ENCODE results near the gene PSORS1C1. TPM values are rescaled to one million over a fixed set of nuclear protein-coding genes. Genes with fewer than 3 reads are reported as not detected.

PSORS1C1 gene
- total RNA-seq, 4 donors from 2014 or later: 4.1 to 15.8 (median 5.5) TPM

DNA sequence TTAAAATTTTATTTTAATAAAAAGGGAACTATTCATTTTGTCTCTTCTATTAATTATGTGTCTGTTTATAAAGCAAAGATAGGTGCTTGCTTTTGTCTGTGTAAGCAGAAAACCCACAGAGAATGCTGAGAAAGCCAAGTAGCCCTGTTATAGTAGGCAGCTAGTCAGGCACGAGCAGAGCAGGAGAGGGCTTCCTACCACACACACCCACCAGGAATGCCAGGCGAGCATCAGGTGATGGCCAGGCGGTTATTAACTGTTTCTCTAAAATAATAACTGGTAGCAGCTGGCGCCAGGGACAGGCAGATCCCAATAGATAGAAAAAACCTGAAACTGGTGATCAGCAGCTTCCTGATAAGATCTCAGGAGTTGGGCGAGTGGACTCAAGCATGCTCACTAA lies 17.9 kb upstream of the PSORS1C1 start:
- 76% methylated on average over 5 of the region's 5 CpGs for WGBS
- Histone ChIP-seq H3K4me1 (peaks cover 14% of the 10 kb centered on the region), H3K27ac (no peak overlapping the region), H3K4me3 (no peak overlapping the region), H3K36me3 (no peaks in the 10 kb centered on the region), H3K27me3 (no peaks in the 10 kb centered on the region), H3K9me3 (no peaks in the 10 kb centered on the region)
- TF ChIP-seq, protein P1, sequence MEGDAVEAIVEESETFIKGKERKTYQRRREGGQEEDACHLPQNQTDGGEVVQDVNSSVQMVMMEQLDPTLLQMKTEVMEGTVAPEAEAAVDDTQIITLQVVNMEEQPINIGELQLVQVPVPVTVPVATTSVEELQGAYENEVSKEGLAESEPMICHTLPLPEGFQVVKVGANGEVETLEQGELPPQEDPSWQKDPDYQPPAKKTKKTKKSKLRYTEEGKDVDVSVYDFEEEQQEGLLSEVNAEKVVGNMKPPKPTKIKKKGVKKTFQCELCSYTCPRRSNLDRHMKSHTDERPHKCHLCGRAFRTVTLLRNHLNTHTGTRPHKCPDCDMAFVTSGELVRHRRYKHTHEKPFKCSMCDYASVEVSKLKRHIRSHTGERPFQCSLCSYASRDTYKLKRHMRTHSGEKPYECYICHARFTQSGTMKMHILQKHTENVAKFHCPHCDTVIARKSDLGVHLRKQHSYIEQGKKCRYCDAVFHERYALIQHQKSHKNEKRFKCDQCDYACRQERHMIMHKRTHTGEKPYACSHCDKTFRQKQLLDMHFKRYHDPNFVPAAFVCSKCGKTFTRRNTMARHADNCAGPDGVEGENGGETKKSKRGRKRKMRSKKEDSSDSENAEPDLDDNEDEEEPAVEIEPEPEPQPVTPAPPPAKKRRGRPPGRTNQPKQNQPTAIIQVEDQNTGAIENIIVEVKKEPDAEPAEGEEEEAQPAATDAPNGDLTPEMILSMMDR (IDR thresholded peaks at IDR 0.05): no peak
- TF ChIP-seq POLR2AphosphoS5 (IDR thresholded peaks at IDR 0.05): no peak
- no peak for TF ChIP-seq EP300 (IDR thresholded peaks at IDR 0.05)
- no peak for TF ChIP-seq POLR2A (IDR thresholded peaks at IDR 0.05)
- DNase-seq (ENCODE audit: low spot score in 2 of 2): no peak

DNA sequence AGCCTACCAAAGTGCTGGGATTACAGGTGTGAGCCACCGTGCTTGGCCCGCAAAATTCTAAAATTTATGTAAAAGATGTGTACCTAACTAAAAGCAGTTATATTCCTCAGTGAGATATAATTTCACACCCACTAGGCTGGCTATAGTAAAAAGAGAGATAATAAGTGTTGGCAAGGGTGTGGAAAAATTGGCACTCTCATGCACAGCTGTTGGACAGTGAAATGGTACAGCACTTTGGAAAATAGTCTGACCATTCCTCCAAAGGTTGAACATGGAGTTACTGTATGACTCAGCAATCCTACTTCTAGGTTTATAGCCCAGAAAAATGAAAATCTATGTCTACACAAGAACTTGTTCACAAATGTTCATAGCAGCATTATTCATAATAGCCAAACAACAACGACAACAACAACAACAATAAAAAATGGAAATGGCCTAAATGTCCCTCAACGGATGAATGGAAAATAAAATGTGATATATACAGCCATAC lies 16.1 kb upstream of the PSORS1C1 start:
- Histone ChIP-seq H3K36me3 (no peaks in the 10 kb centered on the region), H3K9me3 (no peaks in the 10 kb centered on the region), H3K4me1 (peaks cover 17% of the 10 kb centered on the region), H3K27ac (no peak overlapping the region), H3K27me3 (no peaks in the 10 kb centered on the region), H3K4me3 (no peak overlapping the region)
- TF ChIP-seq, protein P1 (IDR thresholded peaks at IDR 0.05): no peak
- TF ChIP-seq POLR2A (IDR thresholded peaks at IDR 0.05): no peak
- no peak for DNase-seq (ENCODE audit: low spot score in 2 of 2)
- WGBS: 94% methylated on average over 4 of the region's 4 CpGs

GRCh38 chr6:31103136-31103535 lies 11.5 kb upstream of the PSORS1C1 start:
- H3K36me3 ChIP-seq: no peaks in the 10 kb centered on the region
- TF ChIP-seq, protein P1 (IDR thresholded peaks at IDR 0.05): no peak
- TF ChIP-seq EP300 (IDR thresholded peaks at IDR 0.05) (no peak), POLR2A (IDR thresholded peaks at IDR 0.05) (no peak), POLR2AphosphoS5 (IDR thresholded peaks at IDR 0.05) (no peak)

DNA sequence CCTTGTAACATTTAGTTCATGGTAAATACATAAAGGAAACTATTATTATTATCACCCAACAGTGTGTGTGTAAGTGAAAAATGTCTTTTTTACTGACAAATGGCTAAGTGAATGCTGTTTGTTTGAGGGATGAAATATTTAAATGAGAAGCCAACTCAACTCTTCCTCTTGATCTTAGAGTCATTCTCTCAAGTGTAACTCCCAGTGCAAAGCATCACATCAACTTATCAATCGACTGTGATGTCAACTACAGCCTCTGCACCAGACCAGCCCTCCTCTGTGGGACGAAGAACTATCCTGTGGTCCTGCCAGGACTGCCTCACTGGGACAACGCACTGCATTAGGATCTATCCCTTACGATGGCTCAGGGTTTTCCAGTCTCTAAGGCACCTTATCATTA lies 7.5 kb upstream of the PSORS1C1 start:
- Histone ChIP-seq H3K4me3 (no peak overlapping the region), H3K27ac (no peak overlapping the region), H3K27me3 (no peaks in the 10 kb centered on the region), H3K9me3 (no peaks in the 10 kb centered on the region), H3K36me3 (no peaks in the 10 kb centered on the region), H3K4me1 (peaks cover 3% of the 10 kb centered on the region)
- DNase-seq (ENCODE audit: low spot score in 2 of 2): no peak
- TF ChIP-seq POLR2A (IDR thresholded peaks at IDR 0.05): no peak
- no peak for TF ChIP-seq POLR2AphosphoS5 (IDR thresholded peaks at IDR 0.05)
- no peak for TF ChIP-seq EP300 (IDR thresholded peaks at IDR 0.05)
- TF ChIP-seq, protein P1 (IDR thresholded peaks at IDR 0.05): no peak
- WGBS: 68% methylated on average over 4 of the region's 4 CpGs

More at GRCh38 chr6:31103136-31103535, 11.5 kb upstream of the PSORS1C1 start:
- Histone ChIP-seq H3K27ac (no peak overlapping the region), H3K4me1 (peaks cover 3% of the 10 kb centered on the region), H3K9me3 (no peaks in the 10 kb centered on the region), H3K4me3 (no peak overlapping the region), H3K27me3 (no peaks in the 10 kb centered on the region)
- WGBS: 94% methylated on average over 2 of the region's 2 CpGs
- DNase-seq (ENCODE audit: low spot score in 2 of 2): no peak

GRCh38 chr6:31110825-31111582 lies 3.6 kb upstream of the PSORS1C1 start:
- Histone ChIP-seq H3K4me3 (no peak overlapping the region), H3K27ac (no peak overlapping the region), H3K4me1 (peaks cover 28% of the 10 kb centered on the region), H3K27me3 (no peaks in the 10 kb centered on the region), H3K9me3 (no peaks in the 10 kb centered on the region), H3K36me3 (no peaks in the 10 kb centered on the region)
- WGBS: 81% methylated on average over 11 of the region's 11 CpGs
- DNase-seq (ENCODE audit: low spot score in 2 of 2): no peak
- TF ChIP-seq, protein P1 (IDR thresholded peaks at IDR 0.05): no peak
- TF ChIP-seq POLR2A (IDR thresholded peaks at IDR 0.05) (no peak), POLR2AphosphoS5 (IDR thresholded peaks at IDR 0.05) (no peak), EP300 (IDR thresholded peaks at IDR 0.05) (no peak)
